ENCODE results near the gene CTTNBP2NL. TPM values are rescaled to one million over a fixed set of nuclear protein-coding genes. Genes with fewer than 3 reads are reported as not detected.

CTTNBP2NL gene
- total RNA-seq, 2 donors from 2014 or later, result 32.5 to 66.5 TPM

DNA sequence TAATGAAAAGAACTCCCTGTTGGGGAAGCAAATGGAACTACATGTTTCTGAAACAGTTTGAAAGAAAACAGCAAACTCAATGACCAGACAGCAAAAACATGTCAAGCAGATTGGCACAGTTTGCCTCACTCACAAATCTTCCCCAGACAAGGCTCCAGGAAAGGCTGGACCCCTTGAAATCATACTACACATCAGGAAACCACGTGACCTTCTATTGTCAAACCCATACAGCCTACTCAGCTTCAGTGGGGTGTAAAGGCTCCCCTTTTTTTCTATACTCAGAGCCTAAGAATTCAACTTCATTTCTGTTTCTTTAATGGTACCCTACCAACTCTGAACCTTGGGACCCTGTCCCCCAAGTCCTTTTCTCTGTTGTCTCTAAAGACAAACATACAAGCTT lies 15.7 kb upstream of the CTTNBP2NL start:
- no peaks in the 10 kb centered on the region for H3K4me1 ChIP-seq (ENCODE audit: control insufficient read depth in 1 of 2, low read depth in 2 of 2)
- H3K27ac ChIP-seq, result no peak overlapping the region
- TF ChIP-seq, protein P1, sequence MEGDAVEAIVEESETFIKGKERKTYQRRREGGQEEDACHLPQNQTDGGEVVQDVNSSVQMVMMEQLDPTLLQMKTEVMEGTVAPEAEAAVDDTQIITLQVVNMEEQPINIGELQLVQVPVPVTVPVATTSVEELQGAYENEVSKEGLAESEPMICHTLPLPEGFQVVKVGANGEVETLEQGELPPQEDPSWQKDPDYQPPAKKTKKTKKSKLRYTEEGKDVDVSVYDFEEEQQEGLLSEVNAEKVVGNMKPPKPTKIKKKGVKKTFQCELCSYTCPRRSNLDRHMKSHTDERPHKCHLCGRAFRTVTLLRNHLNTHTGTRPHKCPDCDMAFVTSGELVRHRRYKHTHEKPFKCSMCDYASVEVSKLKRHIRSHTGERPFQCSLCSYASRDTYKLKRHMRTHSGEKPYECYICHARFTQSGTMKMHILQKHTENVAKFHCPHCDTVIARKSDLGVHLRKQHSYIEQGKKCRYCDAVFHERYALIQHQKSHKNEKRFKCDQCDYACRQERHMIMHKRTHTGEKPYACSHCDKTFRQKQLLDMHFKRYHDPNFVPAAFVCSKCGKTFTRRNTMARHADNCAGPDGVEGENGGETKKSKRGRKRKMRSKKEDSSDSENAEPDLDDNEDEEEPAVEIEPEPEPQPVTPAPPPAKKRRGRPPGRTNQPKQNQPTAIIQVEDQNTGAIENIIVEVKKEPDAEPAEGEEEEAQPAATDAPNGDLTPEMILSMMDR (IDR thresholded peaks at IDR 0.05), result no peak
- no peak for ATAC-seq (ENCODE audit: insufficient number of reproducible peaks, low FRiP score, low read depth)
- no peaks in the 10 kb centered on the region for H3K36me3 ChIP-seq
- H3K27me3 ChIP-seq (replicated peaks; ENCODE audit: insufficient read depth), result no peaks in the 10 kb centered on the region
- no peak overlapping the region for H3K4me3 ChIP-seq
- no peaks in the 10 kb centered on the region for H3K9me3 ChIP-seq
- no peak for DNase-seq (ENCODE audit: low spot score)

DNA sequence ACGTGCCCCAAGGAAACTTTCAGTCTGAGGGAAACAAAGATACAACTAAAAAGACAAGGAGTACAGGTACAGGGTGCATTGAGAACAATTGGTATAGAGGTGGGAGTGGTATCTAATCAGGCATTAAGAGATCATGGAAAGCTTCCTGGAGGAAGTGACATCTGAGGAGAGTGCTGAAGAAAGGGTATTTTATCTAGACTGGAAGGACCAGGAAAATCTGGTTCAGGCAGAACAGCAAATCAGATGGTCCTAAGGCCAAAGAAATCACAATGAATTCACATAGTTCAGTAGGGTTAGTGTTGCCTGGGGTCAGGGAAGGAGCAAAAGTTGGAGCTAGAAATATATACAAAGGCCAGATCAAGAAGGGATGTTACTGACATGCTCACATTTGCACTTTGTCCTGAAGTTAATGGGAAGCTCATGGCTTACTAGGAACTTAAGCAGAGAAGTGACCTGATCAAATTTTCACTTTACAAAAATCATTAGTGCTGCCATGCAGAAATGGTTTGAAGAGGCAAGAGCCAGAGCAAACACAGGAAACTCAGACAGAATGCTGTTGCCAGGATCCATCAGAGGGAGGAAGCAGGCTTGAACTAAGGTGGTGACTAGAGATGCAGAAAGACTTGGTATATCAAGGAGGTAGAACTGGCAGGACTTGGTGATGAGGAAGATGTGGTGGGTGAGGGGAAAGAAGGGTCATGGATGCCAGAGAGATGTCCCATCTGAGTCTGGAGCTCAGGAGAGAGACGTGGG lies 14.5 kb upstream of the CTTNBP2NL start:
- TF ChIP-seq, protein P1 (IDR thresholded peaks at IDR 0.05), result no peak
- Histone ChIP-seq H3K36me3 (no peaks in the 10 kb centered on the region), H3K9me3 (no peaks in the 10 kb centered on the region), H3K4me1 (ENCODE audit: control insufficient read depth in 1 of 2, low read depth in 2 of 2) (no peaks in the 10 kb centered on the region), H3K27me3 (replicated peaks; ENCODE audit: insufficient read depth) (no peaks in the 10 kb centered on the region), H3K27ac (no peak overlapping the region), H3K4me3 (no peak overlapping the region)
- ATAC-seq (ENCODE audit: insufficient number of reproducible peaks, low FRiP score, low read depth), result no peak
- no peak for DNase-seq (ENCODE audit: low spot score)

DNA sequence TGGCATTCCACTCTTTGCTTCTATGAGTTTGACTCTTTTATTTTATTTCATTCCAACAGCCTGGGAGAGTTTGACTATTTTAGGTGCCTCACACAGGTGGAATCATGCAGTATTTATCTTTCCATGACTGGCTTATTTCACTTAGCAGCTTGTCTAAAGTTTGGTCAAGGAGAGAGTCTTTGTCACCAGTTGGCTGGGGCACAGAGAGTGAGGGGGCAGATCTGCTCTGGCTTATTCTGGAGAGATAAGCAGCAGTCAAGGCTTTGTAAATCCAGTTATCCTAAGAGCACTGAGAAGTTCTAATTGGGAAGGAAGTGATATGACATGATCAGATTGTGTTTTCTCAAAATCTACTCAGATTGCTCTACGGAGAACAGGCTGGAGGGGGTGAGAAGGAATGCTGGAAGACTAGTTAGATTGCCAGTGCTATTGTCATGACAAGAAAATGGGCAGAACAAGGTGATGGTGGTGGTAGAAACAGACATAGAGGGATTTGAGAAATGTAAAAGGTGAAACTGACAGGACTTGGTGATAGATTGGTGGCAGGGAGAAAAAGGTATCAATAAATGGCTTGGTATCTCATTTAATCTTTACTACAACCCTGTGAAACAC lies 12.1 kb upstream of the CTTNBP2NL start:
- H3K27me3 ChIP-seq (replicated peaks; ENCODE audit: insufficient read depth), result no peaks in the 10 kb centered on the region
- no peaks in the 10 kb centered on the region for H3K36me3 ChIP-seq
- TF ChIP-seq, protein P1 (IDR thresholded peaks at IDR 0.05), result no peak
- H3K9me3 ChIP-seq, result no peaks in the 10 kb centered on the region
- ATAC-seq (ENCODE audit: insufficient number of reproducible peaks, low FRiP score, low read depth) (no peak), DNase-seq (ENCODE audit: low spot score) (no peak)
- H3K4me3 ChIP-seq, result no peak overlapping the region
- H3K4me1 ChIP-seq (ENCODE audit: control insufficient read depth in 1 of 2, low read depth in 2 of 2), result peaks cover 0 to 3% of the 10 kb centered on the region in 2 donors
- no peak overlapping the region for H3K27ac ChIP-seq

DNA sequence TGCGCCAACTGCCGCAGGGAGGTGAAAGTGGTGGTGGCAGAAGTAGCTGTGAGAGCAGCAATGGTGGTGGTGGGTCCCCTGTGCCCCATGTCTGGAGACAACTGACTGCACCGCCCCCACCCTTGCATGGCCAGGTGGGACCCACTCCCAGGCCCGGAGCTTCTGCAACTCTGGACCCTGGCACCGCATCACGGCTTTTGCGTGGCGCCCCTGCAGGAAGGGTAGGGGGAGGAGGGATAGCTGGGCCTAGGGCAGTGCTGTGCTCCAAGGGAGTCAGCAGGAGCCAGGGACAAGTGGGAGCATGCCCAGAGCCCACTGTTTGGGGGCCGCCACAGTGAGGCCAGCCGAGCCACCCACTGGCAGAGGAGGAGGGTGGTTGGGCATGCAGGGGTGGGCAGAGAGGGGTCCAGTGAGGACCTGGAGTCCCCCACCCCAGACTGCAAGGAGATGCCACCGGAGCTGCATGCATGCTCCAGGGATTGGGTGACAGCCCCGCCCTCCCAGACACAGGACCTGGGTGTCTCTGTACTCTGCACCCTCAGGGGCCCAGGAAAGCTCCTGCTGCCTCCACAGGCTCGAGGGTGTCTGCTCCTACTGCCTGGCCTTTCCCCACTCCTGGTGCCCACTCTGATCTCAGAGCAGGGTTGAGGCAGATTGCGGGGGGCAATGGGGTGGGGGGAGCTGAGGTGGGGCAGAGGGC lies 9.8 kb upstream of the CTTNBP2NL start:
- no peak for ATAC-seq (ENCODE audit: insufficient number of reproducible peaks, low FRiP score, low read depth)
- DNase-seq (ENCODE audit: low spot score), result no peak
- no peaks in the 10 kb centered on the region for H3K27me3 ChIP-seq (replicated peaks; ENCODE audit: insufficient read depth)
- H3K9me3 ChIP-seq, result no peaks in the 10 kb centered on the region
- no peak overlapping the region for H3K4me3 ChIP-seq
- no peak overlapping the region for H3K27ac ChIP-seq
- TF ChIP-seq, protein P1 (IDR thresholded peaks at IDR 0.05), result no peak
- H3K36me3 ChIP-seq, result no peaks in the 10 kb centered on the region
- H3K4me1 ChIP-seq (ENCODE audit: control insufficient read depth in 1 of 2, low read depth in 2 of 2), result peaks cover 3% of the 10 kb centered on the region in 2 donors

DNA sequence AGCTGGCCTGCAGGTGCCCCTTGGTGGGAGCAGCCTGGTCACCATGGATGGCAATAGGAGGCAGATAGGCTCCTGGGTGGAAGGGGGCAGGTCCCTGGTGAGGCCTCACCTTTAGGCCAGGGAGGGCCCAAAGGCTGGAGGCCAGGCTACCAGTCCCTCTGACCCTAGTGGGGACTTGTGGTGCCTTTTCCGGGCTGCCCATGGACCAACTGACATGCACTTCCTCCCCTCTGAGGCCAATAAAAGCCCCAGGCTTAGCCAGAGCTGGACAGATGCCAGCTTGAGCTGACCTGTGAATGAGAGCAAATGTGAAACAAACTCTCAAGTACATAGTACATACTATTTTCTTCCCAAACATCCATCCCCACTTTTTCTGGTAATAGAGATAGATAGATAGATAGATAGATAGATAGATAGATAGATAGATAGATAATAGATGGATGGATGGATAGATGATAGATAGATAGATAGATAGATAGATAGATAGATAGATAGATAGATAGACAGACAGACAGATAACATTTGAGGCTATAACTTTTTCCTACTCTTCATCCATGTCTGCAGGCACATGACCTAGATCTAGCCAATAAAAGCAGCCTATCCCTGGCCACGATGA lies 9.2 kb upstream of the CTTNBP2NL start:
- no peak for ATAC-seq (ENCODE audit: insufficient number of reproducible peaks, low FRiP score, low read depth)
- no peaks in the 10 kb centered on the region for H3K27me3 ChIP-seq (replicated peaks; ENCODE audit: insufficient read depth)
- H3K36me3 ChIP-seq, result no peaks in the 10 kb centered on the region

More for the DNA sequence above, 9.2 kb upstream of the CTTNBP2NL start:
- H3K27ac ChIP-seq, result no peak overlapping the region
- H3K9me3 ChIP-seq, result no peaks in the 10 kb centered on the region
- TF ChIP-seq, protein P1 (IDR thresholded peaks at IDR 0.05), result no peak
- H3K4me1 ChIP-seq (ENCODE audit: control insufficient read depth in 1 of 2, low read depth in 2 of 2), result peaks cover 8% of the 10 kb centered on the region in 2 donors
- no peak overlapping the region for H3K4me3 ChIP-seq
- DNase-seq (ENCODE audit: low spot score), result no peak

Measured in thoracic aorta (tissue), 2 donors.